B cell (primary cell): ENCODE measurements around the gene PPP2R2D.

Experiments
- CTCF ChIP-seq: fragments of 200-600 bp; IDR thresholded peaks from one replicate; pipeline ENCODE4 v1.8.0; 2022; ENCODE audit warnings: antibody characterized with exemption, mild to moderate bottlenecking
- EZH2 ChIP-seq: IDR thresholded peaks from 2 replicates; pipeline ENCODE4 v1.6.1; 2012; ENCODE audit warnings: borderline replicate concordance, low read depth, mild to moderate bottlenecking, moderate library complexity, low read length; ENCODE audit not compliant: insufficient read depth, poor library complexity, severe bottlenecking

- TF ChIP-seq EZH2 (no peak), CTCF (no peak)
Observed at GRCh38 chr10:131979336-131979735, 78.5 kb downstream of the PPP2R2D start.
